NCI-H2227 (cell line): ENCODE measurements around the gene TMEM9.

Source experiments
- DNase-seq: peaks from one replicate; lab custom pipeline; 2025; ENCODE audit not compliant: unreplicated experiment; lab: John Stamatoyannopoulos, UW

Gene TMEM9

GRCh38 chr1:201154389-201155165, at the start of gene TMEM9:
Gene TMEM9 (minus strand): TSS chr1:201154474. CDS start chr1:201153923, 551 bp downstream.
- peak; percentile 99 for DNase-seq

GRCh38 chr1:201198598-201198997, 44.3 kb upstream of the TMEM9 start:
- no peak for DNase-seq

GRCh38 chr1:201194046-201194445, 39.8 kb upstream of the TMEM9 start:
- DNase-seq: no peak

- no peak for DNase-seq
These were observed 38.1 kb upstream of the TMEM9 start for GRCh38 chr1:201192261-201192788.

- no peak for DNase-seq
These were observed 37.5 kb upstream of the TMEM9 start for GRCh38 chr1:201191653-201192260.

- no peak for DNase-seq
These were observed 36.4 kb upstream of the TMEM9 start, which contains the start of gene IGFN1 for GRCh38 chr1:201190624-201191051. Gene IGFN1 (plus strand): TSS chr1:201190824. CDS start chr1:201193294, 2,470 bp downstream.

- no peak for DNase-seq
These were observed 35.7 kb upstream of the TMEM9 start for GRCh38 chr1:201190005-201190404.

- DNase-seq: no peak
These were observed 34.8 kb upstream of the TMEM9 start for GRCh38 chr1:201189085-201189484.

- DNase-seq: no peak
These were observed 31.9 kb upstream of the TMEM9 start for GRCh38 chr1:201186192-201186591.

- no peak for DNase-seq
These were observed 31.4 kb upstream of the TMEM9 start for GRCh38 chr1:201185527-201186128.

GRCh38 chr1:201185123-201185453, 30.8 kb upstream of the TMEM9 start:
- DNase-seq: no peak

GRCh38 chr1:201184307-201185122, 30.2 kb upstream of the TMEM9 start:
- peak; percentile 22 for DNase-seq

GRCh38 chr1:201183753-201184152, 29.5 kb upstream of the TMEM9 start:
- DNase-seq: no peak

GRCh38 chr1:201183209-201183608, 28.9 kb upstream of the TMEM9 start:
- no peak for DNase-seq

- no peak for DNase-seq
These were observed 27.5 kb upstream of the TMEM9 start for GRCh38 chr1:201181726-201182125.

GRCh38 chr1:201181323-201181722, 27.0 kb upstream of the TMEM9 start:
- DNase-seq: no peak

- no peak for DNase-seq
These were observed 26.6 kb upstream of the TMEM9 start for GRCh38 chr1:201180901-201181300.

- DNase-seq: no peak
These were observed 25.9 kb upstream of the TMEM9 start for GRCh38 chr1:201180141-201180540.

GRCh38 chr1:201178718-201179117, 24.4 kb upstream of the TMEM9 start:
- no peak for DNase-seq

- DNase-seq: no peak
These were observed 22.7 kb upstream of the TMEM9 start for GRCh38 chr1:201176940-201177339.
